ENCODE measurements around the gene NARF.

The NARF gene

DNA sequence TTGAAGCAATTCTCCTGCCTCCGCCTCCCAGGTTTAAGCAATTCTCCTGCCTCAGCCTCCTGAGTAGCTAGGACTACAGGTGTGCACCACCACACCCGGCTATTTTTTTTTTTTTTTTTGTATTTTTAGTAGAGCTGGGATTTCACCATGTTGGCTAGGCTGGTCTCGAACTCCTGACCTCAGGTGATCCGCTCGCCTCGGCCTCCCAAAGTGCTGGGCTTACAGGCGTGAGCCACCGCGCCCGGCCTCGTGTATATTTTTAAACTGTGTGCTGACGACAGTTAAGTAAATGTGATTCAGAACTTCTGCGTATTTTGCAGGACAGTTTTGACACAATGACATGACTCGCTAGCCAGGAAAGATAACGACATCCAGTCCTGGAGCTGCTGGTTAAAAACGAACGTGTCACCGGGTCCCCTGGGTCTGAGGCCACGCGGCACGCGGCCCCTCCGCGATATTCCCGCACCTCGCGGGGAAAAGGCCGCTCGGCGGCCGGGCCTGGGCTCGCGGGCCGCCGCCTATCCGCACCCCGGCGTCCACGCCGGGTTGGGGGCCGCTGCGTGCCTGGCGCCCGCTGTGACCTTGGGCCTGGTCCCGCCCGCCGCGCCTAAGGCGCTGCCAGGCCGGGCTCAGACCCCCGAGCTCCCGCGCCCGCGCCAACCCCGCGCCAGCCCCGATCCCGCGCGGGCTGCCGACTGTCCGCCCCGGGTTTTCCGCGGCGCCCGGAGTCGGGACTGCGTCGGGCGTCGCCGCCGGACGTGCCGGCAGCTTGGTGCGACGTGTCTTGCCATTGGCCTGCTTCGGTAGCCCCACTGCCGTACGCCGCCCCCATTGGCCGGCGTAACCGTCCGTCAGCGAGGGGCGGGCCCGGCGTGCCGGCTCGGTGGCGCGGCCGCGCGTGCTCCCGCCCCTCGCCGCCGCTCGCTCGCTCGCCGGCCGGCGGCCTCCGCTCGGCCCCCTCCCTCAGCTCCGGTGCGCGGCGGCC is 60.6 kb downstream of the NARF start, which contains the start of gene FOXK2:
Gene FOXK2, plus strand, starts transcription at position 907 of the 985 bp plus-strand sequence. CDS start 157 bp downstream, outside the sequence.
- peak within 1 kb of the TSS; percentile 64 for H3K4me3 ChIP-seq (ENCODE audit: low read depth, low read length)
- in situ Hi-C loops (cut with HindIII; ENCODE audit: low sequenced_read_pairs): no loop called here
- TF ChIP-seq, protein P1, sequence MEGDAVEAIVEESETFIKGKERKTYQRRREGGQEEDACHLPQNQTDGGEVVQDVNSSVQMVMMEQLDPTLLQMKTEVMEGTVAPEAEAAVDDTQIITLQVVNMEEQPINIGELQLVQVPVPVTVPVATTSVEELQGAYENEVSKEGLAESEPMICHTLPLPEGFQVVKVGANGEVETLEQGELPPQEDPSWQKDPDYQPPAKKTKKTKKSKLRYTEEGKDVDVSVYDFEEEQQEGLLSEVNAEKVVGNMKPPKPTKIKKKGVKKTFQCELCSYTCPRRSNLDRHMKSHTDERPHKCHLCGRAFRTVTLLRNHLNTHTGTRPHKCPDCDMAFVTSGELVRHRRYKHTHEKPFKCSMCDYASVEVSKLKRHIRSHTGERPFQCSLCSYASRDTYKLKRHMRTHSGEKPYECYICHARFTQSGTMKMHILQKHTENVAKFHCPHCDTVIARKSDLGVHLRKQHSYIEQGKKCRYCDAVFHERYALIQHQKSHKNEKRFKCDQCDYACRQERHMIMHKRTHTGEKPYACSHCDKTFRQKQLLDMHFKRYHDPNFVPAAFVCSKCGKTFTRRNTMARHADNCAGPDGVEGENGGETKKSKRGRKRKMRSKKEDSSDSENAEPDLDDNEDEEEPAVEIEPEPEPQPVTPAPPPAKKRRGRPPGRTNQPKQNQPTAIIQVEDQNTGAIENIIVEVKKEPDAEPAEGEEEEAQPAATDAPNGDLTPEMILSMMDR (IDR thresholded peaks at IDR 0.05; ENCODE audit: low read depth, low read length, missing control alignments): no peak
- DNase-seq (ENCODE audit: low read depth): peak; percentile 79

DNA sequence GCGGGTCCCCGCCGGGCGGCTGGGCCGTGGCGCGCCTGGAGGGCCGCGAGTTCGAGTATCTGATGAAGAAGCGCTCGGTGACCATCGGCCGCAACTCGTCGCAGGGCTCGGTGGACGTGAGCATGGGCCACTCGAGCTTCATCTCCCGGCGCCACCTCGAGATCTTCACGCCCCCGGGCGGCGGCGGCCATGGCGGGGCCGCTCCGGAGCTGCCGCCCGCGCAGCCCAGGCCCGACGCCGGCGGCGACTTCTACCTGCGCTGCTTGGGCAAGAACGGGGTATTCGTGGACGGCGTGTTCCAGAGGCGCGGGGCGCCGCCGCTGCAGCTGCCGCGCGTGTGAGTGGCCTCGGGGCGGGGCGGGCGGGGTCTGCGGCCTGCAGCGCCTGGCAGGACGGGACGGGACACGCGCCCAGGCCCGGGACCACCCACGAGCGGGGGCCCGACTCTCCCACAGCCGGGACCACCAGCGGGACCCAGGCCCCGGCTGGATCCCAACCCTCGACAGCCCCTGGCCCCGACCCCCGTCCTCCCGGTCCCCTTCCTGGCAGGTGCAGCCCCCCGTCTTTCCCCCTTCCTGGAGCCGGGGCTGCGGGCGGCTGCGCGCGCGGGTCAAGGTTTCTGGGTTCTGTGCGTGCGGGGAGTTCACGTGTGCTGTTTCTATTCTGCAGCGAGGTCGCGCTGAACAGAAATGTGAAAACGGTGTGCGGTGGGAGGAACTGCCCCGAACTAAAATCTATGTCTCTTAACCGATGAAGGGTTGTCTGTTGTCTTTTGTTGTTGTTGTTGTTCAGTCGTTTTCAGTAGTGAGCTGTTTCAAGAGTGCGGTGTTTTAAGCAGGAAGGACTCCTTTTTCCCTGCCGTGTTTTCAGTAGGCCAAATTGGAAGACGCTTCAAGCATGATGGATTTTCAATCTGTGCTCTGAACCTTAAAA is 61.7 kb downstream of the NARF start:
- in situ Hi-C loops (cut with HindIII; ENCODE audit: low sequenced_read_pairs): no loop called here
- TF ChIP-seq, protein P1 (IDR thresholded peaks at IDR 0.05; ENCODE audit: low read depth, low read length, missing control alignments): no peak
- peak overlapping the region; percentile 64 for H3K4me3 ChIP-seq (ENCODE audit: low read depth, low read length)
- DNase-seq (ENCODE audit: low read depth): no peak

DNA sequence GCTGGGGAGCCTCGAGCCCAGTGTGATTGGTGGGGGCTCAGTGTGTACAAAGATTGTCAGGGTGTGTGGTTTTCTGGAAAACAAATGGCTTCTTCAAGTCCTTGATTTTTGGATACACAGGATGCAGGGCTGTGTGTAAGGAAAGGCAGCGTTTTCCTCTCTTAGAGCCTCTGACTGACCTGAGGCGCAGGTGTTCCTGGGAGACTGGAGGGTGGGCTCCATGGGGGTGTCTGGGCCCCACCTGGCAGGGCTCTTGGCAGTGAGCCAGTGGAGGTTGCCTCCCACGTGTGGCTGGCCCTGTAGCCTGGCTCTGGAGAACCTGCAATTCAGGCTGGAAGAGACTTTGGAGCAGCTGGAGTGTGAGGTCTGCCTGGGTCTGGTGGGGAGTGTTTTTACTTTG is 66.0 kb downstream of the NARF start:
- TF ChIP-seq, protein P1 (IDR thresholded peaks at IDR 0.05; ENCODE audit: low read depth, low read length, missing control alignments): no peak
- DNase-seq (ENCODE audit: low read depth): no peak
- in situ Hi-C loops (cut with HindIII; ENCODE audit: low sequenced_read_pairs): no loop called here
- no peak overlapping the region for H3K4me3 ChIP-seq (ENCODE audit: low read depth, low read length)

DNA sequence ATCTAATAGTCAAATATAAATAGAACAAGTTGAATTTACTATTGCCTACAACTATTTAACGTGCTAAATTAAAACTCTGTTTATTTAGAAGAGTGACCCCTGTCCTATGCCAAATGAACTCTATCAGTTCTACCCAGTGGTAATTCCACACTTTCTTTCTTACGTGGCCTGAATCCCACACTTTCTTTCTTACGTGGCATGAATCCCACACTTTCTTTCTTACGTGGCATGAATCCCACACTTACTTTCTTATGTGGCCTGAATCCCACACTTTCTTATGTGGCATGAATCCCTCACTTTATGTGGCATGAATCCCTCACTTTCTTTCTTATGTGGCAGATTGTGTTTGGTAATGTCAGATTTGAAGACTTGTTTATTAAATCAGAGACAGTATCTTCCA is 67.2 kb downstream of the NARF start:
- H3K4me3 ChIP-seq (ENCODE audit: low read depth, low read length): no peak overlapping the region
- TF ChIP-seq, protein P1 (IDR thresholded peaks at IDR 0.05; ENCODE audit: low read depth, low read length, missing control alignments): no peak
- in situ Hi-C loops (cut with HindIII; ENCODE audit: low sequenced_read_pairs): no loop called here
- DNase-seq (ENCODE audit: low read depth): no peak

DNA sequence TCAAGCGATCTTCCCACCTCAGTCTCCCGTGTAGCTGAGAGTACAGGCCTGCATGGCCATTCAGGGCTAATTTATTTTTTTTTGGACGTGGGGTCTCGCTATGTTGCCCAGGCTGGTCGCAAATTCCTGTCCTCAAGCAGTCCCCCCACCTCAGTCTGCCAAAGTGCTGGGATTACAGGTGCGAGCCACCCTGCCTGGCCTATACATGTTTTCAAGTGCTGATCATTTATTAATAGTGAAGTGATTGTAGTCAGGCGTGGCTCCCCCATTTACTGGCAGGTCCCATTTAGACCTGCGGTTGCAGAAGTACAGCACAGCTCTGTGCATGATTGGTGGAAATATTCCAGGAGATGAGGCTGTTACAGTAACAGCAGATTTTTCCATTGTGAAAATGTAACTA is 69.4 kb downstream of the NARF start:
- in situ Hi-C loops (cut with HindIII; ENCODE audit: low sequenced_read_pairs): no loop called here
- TF ChIP-seq, protein P1 (IDR thresholded peaks at IDR 0.05; ENCODE audit: low read depth, low read length, missing control alignments): no peak
- DNase-seq (ENCODE audit: low read depth): no peak
- no peak overlapping the region for H3K4me3 ChIP-seq (ENCODE audit: low read depth, low read length)
